HepG2 (cell line): ENCODE results near the gene SERAC1. TPM values are rescaled to one million over a fixed set of nuclear protein-coding genes. Genes with fewer than 3 reads are reported as not detected.

Experiments
- ATAC-seq: fragments of 200-7000 bp; cut with Tn5 transposase; 3 replicates; pipeline ENCODE4 v1.9.1; 2020; ENCODE audit warnings: mild to moderate bottlenecking, moderate library complexity
- BruUV-seq: library from RNA; stranded (reverse); fragments of 400-500 nt; replicated peaks from 2 replicates; lab custom pipeline; 2021; lab: Mats Ljungman, UMichigan
- CTCF ChIA-PET: fragments of 300-600 bp; formaldehyde crosslinking; extraction: SDS; loops from one replicate; lab custom pipeline; 2021; ENCODE audit warnings: low total read pairs, inconsistent platforms, low intra/inter-chr PET ratio; lab: Yijun Ruan, JAX
- POLR2A ChIA-PET: fragments of 350-600 bp; sonication (Branson Sonifier 250); formaldehyde crosslinking; loops from one replicate; lab custom pipeline; 2020; ENCODE audit warnings: antibody characterized with exemption, inconsistent platforms; lab: Yijun Ruan, JAX
- DNase-seq: peaks from one replicate; pipeline ENCODE4 v3.0.0-alpha.2; 2015; ENCODE audit warnings: low spot score
- FAIRE-seq: peaks from 3 replicates; lab custom pipeline; 2011; peaks lifted over from hg19 to GRCh38; lab: Jason Lieb, UNC
- H2AFZ ChIP-seq: one replicate; pipeline ENCODE4 v1.6.1; 2011; ENCODE audit warnings: low read length, inconsistent platforms
- H3K27ac ChIP-seq: fragments of 300-600 bp; 3 replicates; pipeline ENCODE4 v1.8.0; 2011; ENCODE audit warnings: mixed run types, mild to moderate bottlenecking, mixed read lengths, low read length, inconsistent platforms; ENCODE audit not compliant: insufficient read depth; ENCODE audit errors: extremely low read length
- H3K27me3 ChIP-seq, 2 experiments: fragments of 200-600 bp in 1 of 2; 2 replicates in 1 of 2; 3 replicates in 1 of 2; pipeline versions ENCODE4 v1.6.0 to v1.8.0; 2011; ENCODE audit warnings: low read length in 2 of 2, mild to moderate bottlenecking in 2 of 2, moderate library complexity in 2 of 2, inconsistent platforms in 1 of 2; ENCODE audit not compliant: insufficient read depth in 2 of 2, control insufficient read depth in 1 of 2
- H3K36me3 ChIP-seq, 2 experiments: fragments of 200-600 bp in 1 of 2; replicated peaks in 1 of 2; 2 replicates in 1 of 2; 3 replicates in 1 of 2; pipeline versions ENCODE4 v1.5.1 to v1.8.0; 2011; ENCODE audit warnings: low read length in 2 of 2, inconsistent platforms in 1 of 2; ENCODE audit not compliant: insufficient read depth in 2 of 2, control insufficient read depth in 1 of 2
- H3K4me1 ChIP-seq: 2 replicates; pipeline ENCODE4 v1.5.1; 2012; ENCODE audit warnings: low read length, inconsistent platforms; ENCODE audit not compliant: insufficient read depth
- H3K4me2 ChIP-seq: 2 replicates; pipeline ENCODE4 v1.6.0; 2011; ENCODE audit warnings: low read depth, low read length, inconsistent platforms
- H3K4me3 ChIP-seq, 3 experiments: fragments of 200-600 bp in 1 of 3; sonication (generic), shearing (Covaris generic) in 1 of 3; replicated peaks in 1 of 3; 2 replicates each; pipeline ENCODE4 v1.5.1; 2011 to 2016; ENCODE audit warnings: low read length in 3 of 3, inconsistent platforms in 2 of 3, low read depth in 2 of 3, mild to moderate bottlenecking in 2 of 3, control low read depth in 1 of 3, mixed read lengths in 1 of 3; ENCODE audit not compliant: insufficient read depth in 1 of 3
- H3K79me2 ChIP-seq: one replicate; pipeline ENCODE4 v1.6.1; 2011; ENCODE audit warnings: low read length, inconsistent platforms; ENCODE audit not compliant: insufficient read depth
- H3K9ac ChIP-seq: 2 replicates; pipeline ENCODE4 v1.6.0; 2011; ENCODE audit warnings: mild to moderate bottlenecking, low read depth, low read length, inconsistent platforms; ENCODE audit not compliant: insufficient read depth
- H3K9me3 ChIP-seq: 2 replicates; pipeline ENCODE4 v1.5.1; 2012; ENCODE audit warnings: mild to moderate bottlenecking, low read length
- H4K20me1 ChIP-seq: 2 replicates; pipeline ENCODE4 v1.6.0; 2011; ENCODE audit warnings: inconsistent platforms, mild to moderate bottlenecking, low read length, moderate library complexity; ENCODE audit not compliant: insufficient read depth
- CEBPG ChIP-seq: IDR thresholded peaks from 2 replicates; pipeline ENCODE4 v1.6.1; 2016
- FOXA3 ChIP-seq: IDR thresholded peaks from 2 replicates; pipeline ENCODE4 v1.6.1; 2016; ENCODE audit warnings: missing genetic modification reagents, missing compliant biosample characterization
- GABPA ChIP-seq, 2 experiments: IDR thresholded peaks; 2 replicates each; pipeline ENCODE4 v1.6.1; 2011 to 2016; ENCODE audit warnings: low read depth in 2 of 2, low read length in 1 of 2, missing biosample characterization in 1 of 2, missing genetic modification characterization in 1 of 2
- NR2F6 ChIP-seq, 2 experiments: IDR thresholded peaks; 2 replicates each; pipeline ENCODE4 v1.6.1; 2016; ENCODE audit warnings: antibody characterized with exemption in 1 of 2, mild to moderate bottlenecking in 1 of 2
- PITX1 ChIP-seq: sonication (generic); formaldehyde crosslinking; IDR thresholded peaks from 2 replicates; pipeline ENCODE4 v1.5.1; 2020; ENCODE audit warnings: mild to moderate bottlenecking, missing genetic modification reagents
- SALL1 ChIP-seq: sonication (generic); formaldehyde crosslinking; IDR thresholded peaks from 2 replicates; pipeline ENCODE4 v1.8.0; 2022; ENCODE audit warnings: mild to moderate bottlenecking, missing genetic modification reagents
- SAP130 ChIP-seq: IDR thresholded peaks from 2 replicates; pipeline ENCODE4 v1.6.1; 2016; ENCODE audit warnings: low read depth
- SMC3 ChIP-seq: IDR thresholded peaks from 2 replicates; pipeline ENCODE4 v1.6.1; 2011; ENCODE audit warnings: low read length, improper control_type of control experiment
- U2AF1 ChIP-seq: fragments of 200-400 bp; formaldehyde crosslinking; optimal IDR thresholded peaks from 2 replicates; pipeline ENCODE3; 2017; ENCODE audit warnings: mild to moderate bottlenecking, low read depth, low read length
- ZNF3 ChIP-seq: IDR thresholded peaks from 2 replicates; pipeline ENCODE4 v1.7.0; 2017; ENCODE audit warnings: inconsistent platforms
- ZNF781 ChIP-seq: sonication (generic); formaldehyde crosslinking; IDR thresholded peaks from 2 replicates; pipeline ENCODE4 v1.5.1; 2020; ENCODE audit warnings: borderline replicate concordance, mild to moderate bottlenecking, missing genetic modification reagents; ENCODE audit errors: not compliant biosample characterization
- ZNF883 ChIP-seq: sonication (generic); formaldehyde crosslinking; IDR thresholded peaks from 2 replicates; pipeline ENCODE4 v1.5.1; 2020; ENCODE audit warnings: mild to moderate bottlenecking, missing genetic modification reagents; ENCODE audit errors: not compliant biosample characterization
- in situ Hi-C: cut with HindIII; loops from 2 replicates; pipeline ENCODE4 v1.10.0; 2017; ENCODE audit warnings: low pct_unique_long_range_greater_than_20kb; ENCODE audit not compliant: extremely low pct_ligation_motif_present
- intact Hi-C: fragments of 100-400 bp; cut with micrococcal nuclease; formaldehyde crosslinking; loops from one replicate; pipeline ENCODE4 v1.10.0; 2022; ENCODE audit not compliant: unreplicated experiment
- polyA plus RNA-seq, 8 experiments: library from polyadenylated mRNA; depleted of rRNA in 3 of 8; stranded (reverse) in 7 of 8; unstranded in 1 of 8; fragments of >200 nt; fragmentation: Illumina TruSeq in 4 of 8; extraction: Trizol in 4 of 8; gene quantifications; 2 replicates each; pipeline versions ENCODE4 v1.2.1 to v1.2.3, GENCODE V29; 2011 to 2016; ENCODE audit warnings: low read depth in 4 of 8, missing spikeins in 1 of 8, mixed read lengths in 1 of 8; ENCODE audit not compliant: insufficient read depth in 1 of 8
- total RNA-seq, 5 experiments: library from RNA; depleted of rRNA; stranded (reverse); fragments of >200 nt; fragmentation: Illumina TruSeq; extraction: Trizol; gene quantifications; 2 replicates each; pipeline ENCODE4 v1.2.3, GENCODE V29; 2016; ENCODE audit warnings: low read depth in 1 of 5

The SERAC1 gene
- total and polyA plus RNA-seq, 2 of the 13 experiments (the other 11 are each of a cell fraction or from before 2014, with no cell fraction given): 4.5 to 8.1 TPM

DNA sequence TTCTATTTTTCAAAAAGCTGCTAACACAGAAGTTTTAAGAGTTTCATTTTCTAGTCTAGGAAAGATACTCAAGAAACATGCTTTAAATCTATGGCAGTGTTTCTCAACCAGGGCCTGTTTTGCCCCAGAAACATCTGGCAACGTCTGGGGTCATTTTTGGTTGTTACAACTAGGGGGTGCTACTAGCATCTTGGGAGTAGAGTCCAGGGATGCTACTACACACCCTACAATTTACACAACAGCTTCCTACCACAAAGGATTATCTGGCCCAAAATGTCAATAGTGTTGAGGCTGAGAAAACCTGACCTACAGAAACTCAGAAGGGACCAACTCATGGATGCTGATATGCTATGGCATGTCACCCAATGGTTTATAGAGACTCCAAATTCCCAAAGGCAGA lies 24.4 kb downstream of the SERAC1 start (continued):
- TF ChIP-seq ZNF781 (CRISPR knock-in tag) (no peak), ZNF883 (CRISPR knock-in tag) (no peak), CEBPG (CRISPR knock-in tag) (peak; percentile 30), GABPA (IDR thresholded peaks at IDR 0.05; ENCODE audit: low read depth, low read length) (no peak), GABPA (CRISPR knock-in tag; IDR thresholded peaks at IDR 0.05; ENCODE audit: low read depth) (0 out of 2 replicates have a peak, but pooled peaks have one; percentile 29), SMC3 (peak; percentile 36; the same call in 1 of the 2 replicates), FOXA3 (CRISPR knock-in tag) (peak; percentile 43; the same call in 1 of the 2 replicates), NR2F6 (IDR thresholded peaks at IDR 0.05) (no peak), NR2F6 (CRISPR knock-in tag; IDR thresholded peaks at IDR 0.05) (0 out of 2 replicates have a peak, but pooled peaks have one; percentile 19), PITX1 (CRISPR knock-in tag) (peak; percentile 36; the same call in 1 of the 2 replicates)

- Histone ChIP-seq H3K4me1 (no peaks in the 10 kb centered on the region), H3K27me3 (no peaks in the 10 kb centered on the region), H3K4me2 (no peak overlapping the region), H3K9me3 (no peaks in the 10 kb centered on the region), H3K9ac (no peak overlapping the region), H4K20me1 (no peaks in the 10 kb centered on the region), H3K36me3 (peaks cover 1 to 4% of the 10 kb centered on the region in 2 experiments; a peak in 3 of 5 replicates), H2AFZ (no peak overlapping the region), H3K79me2 (no peaks in the 10 kb centered on the region), H3K27ac (no peak overlapping the region), H3K4me3 (no peak overlapping the region)
- DNase-seq: peak; percentile 70
- ChIA-PET CTCF (interaction anchor here (0.8 to 1.9 kb wide), 2 partner anchors 11 to 63 kb away, joined by 3 to 19 read pairs; no protein-coding TSS in a partner anchor), POLR2A (no interaction called here)
- in situ Hi-C loops (loop anchor here (5.0 kb wide), 1 partner anchor 65 kb away; no protein-coding TSS in a partner anchor), intact Hi-C loops (loop anchor here (1.0 to 2.0 kb wide), 2 partner anchors 26 to 63 kb away; partner anchors contain the start of genes GTF2H5 and SERAC1)
- TF ChIP-seq U2AF1 (no peak), FOXA3 (CRISPR knock-in tag) (peak; percentile 63), SAP130 (CRISPR knock-in tag) (peak; percentile 49; the same call in 1 of the 2 replicates), SALL1 (CRISPR knock-in tag) (no peak), ZNF3 (peak; percentile 67; the same call in 1 of the 2 replicates)
- FAIRE-seq: no peak
- BruUV-seq: no TSS peak
- ATAC-seq: peak; percentile 44; the same call in 1 of the 3 replicates
Observed at GRCh38 chr6:158142789-158143188, 25.3 kb downstream of the SERAC1 start.
